Peyer's patch (tissue), 4 donors: ENCODE measurements around the gene PRPF18.

ENCODE experiments used
- POLR2A ChIP-seq, 2 donors: fragments of 450-650 bp; IDR thresholded peaks; one replicate each; pipeline ENCODE4 v1.5.1; 2017; ENCODE audit warnings: antibody characterized with exemption in 2 of 2, mild to moderate bottlenecking in 2 of 2, moderate library complexity in 2 of 2
- TF ChIP-seq, protein P1 (sequence below), 6 experiments: fragments of 450-650 bp in 4 of 6; fragments of 200-600 bp in 2 of 6; sonication (generic) in 1 of 6; IDR thresholded peaks; one replicate each; pipeline ENCODE4 v1.5.1; 2017 to 2019; ENCODE audit warnings: antibody characterized with exemption in 6 of 6, mild to moderate bottlenecking in 3 of 6, moderate library complexity in 1 of 6

DNA sequence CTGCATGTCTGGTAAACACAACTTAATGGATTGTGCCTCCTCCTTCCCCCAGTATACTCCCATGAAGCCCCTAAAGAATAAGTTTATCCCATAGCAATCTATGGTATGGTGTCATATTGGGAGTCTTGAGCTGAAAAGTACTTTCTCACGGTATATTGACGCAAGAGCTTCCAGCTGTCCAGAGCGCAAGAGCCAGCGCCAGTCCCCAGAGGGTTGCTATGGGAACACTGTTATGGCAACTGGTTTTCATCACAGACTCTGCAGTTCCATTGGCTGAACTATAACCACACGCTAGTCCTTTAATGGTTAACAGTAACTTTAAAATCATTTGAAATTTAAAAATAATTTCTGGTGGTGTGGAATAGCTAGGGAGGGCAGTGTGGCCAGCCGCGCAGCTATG, 46.9 kb downstream of the PRPF18 start:
- no peak for TF ChIP-seq POLR2A (IDR thresholded peaks at IDR 0.05)
- TF ChIP-seq, protein P1, sequence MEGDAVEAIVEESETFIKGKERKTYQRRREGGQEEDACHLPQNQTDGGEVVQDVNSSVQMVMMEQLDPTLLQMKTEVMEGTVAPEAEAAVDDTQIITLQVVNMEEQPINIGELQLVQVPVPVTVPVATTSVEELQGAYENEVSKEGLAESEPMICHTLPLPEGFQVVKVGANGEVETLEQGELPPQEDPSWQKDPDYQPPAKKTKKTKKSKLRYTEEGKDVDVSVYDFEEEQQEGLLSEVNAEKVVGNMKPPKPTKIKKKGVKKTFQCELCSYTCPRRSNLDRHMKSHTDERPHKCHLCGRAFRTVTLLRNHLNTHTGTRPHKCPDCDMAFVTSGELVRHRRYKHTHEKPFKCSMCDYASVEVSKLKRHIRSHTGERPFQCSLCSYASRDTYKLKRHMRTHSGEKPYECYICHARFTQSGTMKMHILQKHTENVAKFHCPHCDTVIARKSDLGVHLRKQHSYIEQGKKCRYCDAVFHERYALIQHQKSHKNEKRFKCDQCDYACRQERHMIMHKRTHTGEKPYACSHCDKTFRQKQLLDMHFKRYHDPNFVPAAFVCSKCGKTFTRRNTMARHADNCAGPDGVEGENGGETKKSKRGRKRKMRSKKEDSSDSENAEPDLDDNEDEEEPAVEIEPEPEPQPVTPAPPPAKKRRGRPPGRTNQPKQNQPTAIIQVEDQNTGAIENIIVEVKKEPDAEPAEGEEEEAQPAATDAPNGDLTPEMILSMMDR (IDR thresholded peaks at IDR 0.05): no peak
